MCF 10A (cell line): ENCODE measurements around the gene SCNN1G. TPM values are rescaled to one million over a fixed set of nuclear protein-coding genes. Genes with fewer than 3 reads are reported as not detected.
"Not testable (repeated sequence)": the region's sequence is repeated elsewhere in the genome, so short reads cannot be mapped to it uniquely, and the experiment has no call there.

Experiments
- BruUV-seq: library from RNA; stranded (reverse); fragments of 400-500 nt; replicated peaks from 2 replicates; lab custom pipeline; 2021; lab: Mats Ljungman, UMichigan
- CTCF ChIA-PET: fragments of 300-600 bp; sonication (Branson Sonifier 250); formaldehyde crosslinking; extraction: SDS; loops from one replicate; lab custom pipeline; 2021; ENCODE audit warnings: antibody characterized with exemption, inconsistent platforms; lab: Yijun Ruan, JAX
- POLR2A ChIA-PET: fragments of 300-600, 350-650 bp; sonication (Branson Sonifier 250); formaldehyde crosslinking; extraction: SDS; loops from one replicate; lab custom pipeline; 2020; ENCODE audit warnings: antibody characterized with exemption, inconsistent platforms; lab: Yijun Ruan, JAX
- DNase-seq: peaks from one replicate; pipeline ENCODE4 v3.0.0-alpha.2; 2018; ENCODE audit not compliant: unreplicated experiment
- H3K27ac Mint-ChIP-seq: one replicate; pipeline ENCODE4 v1.8.0; 2022; ENCODE audit warnings: mild to moderate bottlenecking, low read depth, mixed read lengths; ENCODE audit not compliant: unreplicated experiment
- H3K27me3 Mint-ChIP-seq: one replicate; pipeline ENCODE4 v1.8.0; 2022; ENCODE audit warnings: mixed read lengths; ENCODE audit not compliant: insufficient read depth, unreplicated experiment
- H3K36me3 Mint-ChIP-seq: one replicate; pipeline ENCODE4 v1.8.0; 2022; ENCODE audit warnings: mild to moderate bottlenecking, moderate library complexity, mixed read lengths; ENCODE audit not compliant: insufficient read depth, unreplicated experiment
- H3K4me1 Mint-ChIP-seq: one replicate; pipeline ENCODE4 v1.8.0; 2022; ENCODE audit warnings: mixed read lengths; ENCODE audit not compliant: insufficient read depth, unreplicated experiment
- H3K4me3 Mint-ChIP-seq: one replicate; pipeline ENCODE4 v1.8.0; 2022; ENCODE audit warnings: mild to moderate bottlenecking, moderate library complexity, mixed read lengths; ENCODE audit not compliant: unreplicated experiment
- H3K9me3 Mint-ChIP-seq: one replicate; pipeline ENCODE4 v1.8.0; 2022; ENCODE audit warnings: mixed read lengths; ENCODE audit not compliant: unreplicated experiment
- CTCF ChIP-seq: fragments of 200-600 bp; IDR thresholded peaks from one replicate; pipeline ENCODE4 v1.8.0; 2022; ENCODE audit warnings: antibody characterized with exemption, mild to moderate bottlenecking; ENCODE audit not compliant: unreplicated experiment
- intact Hi-C: fragments of 100-400 bp; cut with micrococcal nuclease; formaldehyde crosslinking; loops from 2 replicates; pipeline ENCODE4 v1.14.1; 2022
- total RNA-seq: library from RNA; stranded (reverse); gene quantifications from 2 replicates; pipeline ENCODE4 v1.2.3, GENCODE V29; 2022

SCNN1G gene
- total RNA-seq, 1 experiment from 2014 or later, result 11.9 TPM

GRCh38 chr16:23245268-23245667 is 62.7 kb downstream of the SCNN1G start:
- no TSS peak for BruUV-seq
- peak overlapping the region; percentile 42 for H3K27ac Mint-ChIP-seq
- no peak for DNase-seq
- H3K9me3 Mint-ChIP-seq, result no peaks in the 10 kb centered on the region
- intact Hi-C loops, result no loop called here
- H3K27me3 Mint-ChIP-seq, result no peaks in the 10 kb centered on the region
- no peaks in the 10 kb centered on the region for H3K36me3 Mint-ChIP-seq
- H3K4me1 Mint-ChIP-seq, result peaks cover 9% of the 10 kb centered on the region
- ChIA-PET POLR2A (interaction anchor here (0.8 to 1.1 kb wide), 2 partner anchors 13 to 34 kb away, joined by 3 read pairs; no protein-coding TSS in a partner anchor), CTCF (no interaction called here)
- no peak for TF ChIP-seq CTCF
- H3K4me3 Mint-ChIP-seq, result no peak overlapping the region

GRCh38 chr16:23248261-23249194 is 66.0 kb downstream of the SCNN1G start:
- DNase-seq, result peak; percentile 91

GRCh38 chr16:23249830-23250229 is 67.3 kb downstream of the SCNN1G start:
- TF ChIP-seq CTCF, result no peak
- no peaks in the 10 kb centered on the region for H3K27me3 Mint-ChIP-seq
- no peaks in the 10 kb centered on the region for H3K36me3 Mint-ChIP-seq
- no TSS peak for BruUV-seq
- peaks cover 15% of the 10 kb centered on the region for H3K4me1 Mint-ChIP-seq
- no peak overlapping the region for H3K4me3 Mint-ChIP-seq
- CTCF ChIA-PET, result interaction anchor here (0.5 to 1.1 kb wide), 3 partner anchors 45 to 839 kb away, joined by 3 read pairs; no protein-coding TSS in a partner anchor
- H3K27ac Mint-ChIP-seq, result peak overlapping the region; percentile 82
- intact Hi-C loops, result no loop called here
- POLR2A ChIA-PET, result interaction anchor here (1.2 to 4.2 kb wide), 9 partner anchors 8 to 174 kb away, joined by 4 to 37 read pairs (median 9); no protein-coding TSS in a partner anchor
- no peak for DNase-seq
- no peaks in the 10 kb centered on the region for H3K9me3 Mint-ChIP-seq

More at GRCh38 chr16:23248261-23249194, 66.0 kb downstream of the SCNN1G start:
- BruUV-seq, result no TSS peak
- peak overlapping the region; percentile 82 for H3K27ac Mint-ChIP-seq
- peaks cover 9% of the 10 kb centered on the region for H3K4me1 Mint-ChIP-seq
- intact Hi-C loops, result no loop called here
- no peaks in the 10 kb centered on the region for H3K36me3 Mint-ChIP-seq
- no peaks in the 10 kb centered on the region for H3K9me3 Mint-ChIP-seq
- no peak for TF ChIP-seq CTCF
- CTCF ChIA-PET, result interaction anchor here (0.7 to 1.1 kb wide), 4 partner anchors 10 to 185 kb away, joined by 3 to 7 read pairs (median 4); no protein-coding TSS in a partner anchor
- no peaks in the 10 kb centered on the region for H3K27me3 Mint-ChIP-seq
- POLR2A ChIA-PET, result interaction anchor here (0.6 to 4.2 kb wide), 23 partner anchors 8 to 185 kb away, joined by 3 to 37 read pairs (median 5); partner anchors contain the start of gene SCNN1B
- peak overlapping the region; percentile 55 for H3K4me3 Mint-ChIP-seq

- TF ChIP-seq CTCF, result no peak
- DNase-seq, result no peak
- H3K36me3 Mint-ChIP-seq, result no peaks in the 10 kb centered on the region
- H3K27me3 Mint-ChIP-seq, result no peaks in the 10 kb centered on the region
- ChIA-PET CTCF (interaction anchor here (0.6 to 2.1 kb wide), 5 partner anchors 11 to 514 kb away, joined by 3 to 8 read pairs (median 3); no protein-coding TSS in a partner anchor), POLR2A (interaction anchor here (0.6 to 1.0 kb wide), 3 partner anchors 27 to 174 kb away, joined by 3 to 4 read pairs (median 3); no protein-coding TSS in a partner anchor)
- no peak overlapping the region for H3K4me3 Mint-ChIP-seq
- no TSS peak for BruUV-seq
- intact Hi-C loops, result no loop called here
- H3K9me3 Mint-ChIP-seq, result no peaks in the 10 kb centered on the region
- H3K27ac Mint-ChIP-seq, result no peak overlapping the region
- peaks cover 29% of the 10 kb centered on the region for H3K4me1 Mint-ChIP-seq
Measured at GRCh38 chr16:23252310-23252709, 69.8 kb downstream of the SCNN1G start.

GRCh38 chr16:23253650-23254049 is 71.1 kb downstream of the SCNN1G start:
- H3K27ac Mint-ChIP-seq, H3K4me3 Mint-ChIP-seq, H3K27me3 Mint-ChIP-seq, H3K9me3 Mint-ChIP-seq, H3K36me3 Mint-ChIP-seq, DNase-seq, BruUV-seq, intact Hi-C loops: not testable (repeated sequence)
- ChIA-PET POLR2A (interaction anchor here (1.6 to 9.7 kb wide), 3 partner anchors 29 to 110 kb away, joined by 6 to 204 read pairs (median 8); no protein-coding TSS in a partner anchor), CTCF (interaction anchor here (1.0 to 1.3 kb wide), 2 partner anchors 26 to 66 kb away, joined by 3 to 6 read pairs; no protein-coding TSS in a partner anchor)
- H3K4me1 Mint-ChIP-seq, result peaks cover 36% of the 10 kb centered on the region
